Neural progenitor cell (in vitro differentiated cells): ENCODE results near the gene ERMAP. TPM values are rescaled to one million over a fixed set of nuclear protein-coding genes. Genes with fewer than 3 reads are reported as not detected.

Experiments
- DNase-seq: peaks from one replicate; pipeline ENCODE4 v3.0.0-alpha.2; 2016; ENCODE audit warnings: low spot score
- H2AFZ ChIP-seq: fragments of 200-600 bp; sonication (generic); replicated peaks from 2 replicates; pipeline ENCODE4 v1.6.1; 2016; ENCODE audit warnings: antibody characterized with exemption
- H3F3A ChIP-seq: fragments of 200-600 bp; sonication (generic); 2 replicates; pipeline ENCODE4 v1.6.1; 2016; ENCODE audit warnings: antibody characterized with exemption, low read depth
- H3K27ac ChIP-seq: fragments of 200-600 bp; sonication (generic); 2 replicates; pipeline ENCODE4 v1.5.1; 2016; ENCODE audit warnings: mild to moderate bottlenecking
- H3K27me3 ChIP-seq: fragments of 200-600 bp; sonication (generic); 2 replicates; pipeline ENCODE4 v1.6.1; 2016; ENCODE audit warnings: mild to moderate bottlenecking, moderate library complexity
- H3K36me3 ChIP-seq: fragments of 200-600 bp; sonication (generic); 2 replicates; pipeline ENCODE4 v1.5.1; 2016
- H3K4me1 ChIP-seq: fragments of 200-600 bp; sonication (generic); 2 replicates; pipeline ENCODE4 v1.6.1; 2016; ENCODE audit warnings: mixed run types
- H3K4me2 ChIP-seq: fragments of 200-600 bp; sonication (generic); 2 replicates; pipeline ENCODE4 v1.6.1; 2016
- H3K4me3 ChIP-seq: fragments of 200-600 bp; sonication (generic); 2 replicates; pipeline ENCODE4 v1.5.1; 2016
- H3K79me2 ChIP-seq: fragments of 200-600 bp; sonication (generic); 2 replicates; pipeline ENCODE4 v1.6.1; 2016; ENCODE audit warnings: low read depth
- H3K9ac ChIP-seq: fragments of 200-600 bp; sonication (generic); 2 replicates; pipeline ENCODE4 v1.6.1; 2016
- H3K9me3 ChIP-seq: fragments of 200-600 bp; sonication (generic); 2 replicates; pipeline ENCODE4 v1.5.1; 2016; ENCODE audit warnings: low read depth
- H4K20me1 ChIP-seq: fragments of 200-600 bp; sonication (generic); 2 replicates; pipeline ENCODE4 v1.6.1; 2016; ENCODE audit warnings: low read depth
- H3K27ac Mint-ChIP-seq: 3 replicates; pipeline ENCODE4 v1.8.0; 2021; ENCODE audit warnings: mixed read lengths
- H3K27me3 Mint-ChIP-seq: 2 replicates; pipeline ENCODE4 v1.8.0; 2022; ENCODE audit warnings: low read depth, mild to moderate bottlenecking, inconsistent platforms, moderate library complexity, mixed read lengths; ENCODE audit not compliant: insufficient read depth
- H3K36me3 Mint-ChIP-seq: 3 replicates; pipeline ENCODE4 v1.8.0; 2021; ENCODE audit warnings: mixed read lengths
- H3K4me1 Mint-ChIP-seq: 3 replicates; pipeline ENCODE4 v1.8.0; 2021; ENCODE audit warnings: mixed read lengths
- H3K4me3 Mint-ChIP-seq: 3 replicates; pipeline ENCODE4 v1.8.0; 2021; ENCODE audit warnings: mild to moderate bottlenecking, moderate library complexity, mixed read lengths
- H3K9me3 Mint-ChIP-seq: 3 replicates; pipeline ENCODE4 v1.8.0; 2020; ENCODE audit warnings: mixed read lengths
- EZH2 ChIP-seq: fragments of 200-600 bp; sonication (generic); IDR thresholded peaks from 2 replicates; pipeline ENCODE4 v1.6.1; 2017; ENCODE audit warnings: antibody characterized with exemption, mild to moderate bottlenecking, moderate library complexity
- EZH2phosphoT487 ChIP-seq: fragments of 200-600 bp; sonication (generic); IDR thresholded peaks from 2 replicates; pipeline ENCODE4 v1.6.1; 2017; ENCODE audit warnings: antibody characterized with exemption
- total RNA-seq: library from RNA; depleted of rRNA; stranded (reverse); fragments of >200 nt; gene quantifications from 2 replicates; pipeline ENCODE4 v1.2.3, GENCODE V29; 2015; ENCODE audit warnings: low replicate concordance
- TF ChIP-seq, protein P1 (sequence below): fragments of 200-600 bp; sonication (generic); IDR thresholded peaks from 2 replicates; pipeline ENCODE4 v1.5.1; 2017; ENCODE audit warnings: antibody characterized with exemption, mild to moderate bottlenecking

Gene ERMAP
- total RNA-seq, 1 donor from 2014 or later = 2.2 TPM

DNA sequence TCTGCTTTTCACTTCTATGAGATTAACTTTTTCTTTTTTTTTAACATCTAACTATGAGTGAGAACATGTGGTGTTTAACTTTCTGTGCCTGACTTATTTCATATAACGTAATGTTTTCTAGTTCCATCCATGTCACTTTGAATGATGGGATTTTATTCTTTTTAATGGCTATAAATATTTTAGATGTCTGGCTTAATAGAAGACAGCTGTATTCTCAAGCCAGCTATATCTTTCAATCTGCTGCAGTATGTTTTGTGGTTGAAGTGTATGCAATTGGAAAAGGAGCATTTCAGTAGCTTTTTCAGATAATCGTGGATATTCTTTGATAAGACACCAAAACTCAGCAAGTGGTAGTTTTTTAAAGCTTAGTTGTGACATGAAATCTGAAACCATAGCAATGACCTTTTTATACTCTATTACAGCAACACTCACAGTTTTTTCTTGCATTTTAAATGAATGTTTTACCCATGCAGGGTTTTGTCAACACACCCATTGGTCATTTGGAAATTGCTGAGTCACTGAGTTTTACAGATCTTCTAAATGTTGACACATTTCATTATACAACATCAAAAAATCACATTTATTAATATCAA lies 6.0 kb downstream of the ERMAP start:
- no peaks in the 10 kb centered on the region for H3K9me3 ChIP-seq
- no peaks in the 10 kb centered on the region for H3K79me2 ChIP-seq
- Mint-ChIP-seq H3K9me3 (no peaks in the 10 kb centered on the region), H3K4me1 (peaks cover 26% of the 10 kb centered on the region), H3K27ac (no peak overlapping the region), H3K27me3 (no peaks in the 10 kb centered on the region), H3K4me3 (no peak overlapping the region), H3K36me3 (no peaks in the 10 kb centered on the region)
- no peaks in the 10 kb centered on the region for H3K27me3 ChIP-seq
- H2AFZ ChIP-seq = no peak overlapping the region
- no peak overlapping the region for H3K9ac ChIP-seq
- no peak for DNase-seq
- H3K27ac ChIP-seq = no peak overlapping the region
- peaks cover 16% of the 10 kb centered on the region for H3K4me1 ChIP-seq
- no peaks in the 10 kb centered on the region for H4K20me1 ChIP-seq
- TF ChIP-seq EZH2phosphoT487 = no peak
- TF ChIP-seq, protein P1, sequence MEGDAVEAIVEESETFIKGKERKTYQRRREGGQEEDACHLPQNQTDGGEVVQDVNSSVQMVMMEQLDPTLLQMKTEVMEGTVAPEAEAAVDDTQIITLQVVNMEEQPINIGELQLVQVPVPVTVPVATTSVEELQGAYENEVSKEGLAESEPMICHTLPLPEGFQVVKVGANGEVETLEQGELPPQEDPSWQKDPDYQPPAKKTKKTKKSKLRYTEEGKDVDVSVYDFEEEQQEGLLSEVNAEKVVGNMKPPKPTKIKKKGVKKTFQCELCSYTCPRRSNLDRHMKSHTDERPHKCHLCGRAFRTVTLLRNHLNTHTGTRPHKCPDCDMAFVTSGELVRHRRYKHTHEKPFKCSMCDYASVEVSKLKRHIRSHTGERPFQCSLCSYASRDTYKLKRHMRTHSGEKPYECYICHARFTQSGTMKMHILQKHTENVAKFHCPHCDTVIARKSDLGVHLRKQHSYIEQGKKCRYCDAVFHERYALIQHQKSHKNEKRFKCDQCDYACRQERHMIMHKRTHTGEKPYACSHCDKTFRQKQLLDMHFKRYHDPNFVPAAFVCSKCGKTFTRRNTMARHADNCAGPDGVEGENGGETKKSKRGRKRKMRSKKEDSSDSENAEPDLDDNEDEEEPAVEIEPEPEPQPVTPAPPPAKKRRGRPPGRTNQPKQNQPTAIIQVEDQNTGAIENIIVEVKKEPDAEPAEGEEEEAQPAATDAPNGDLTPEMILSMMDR = no peak
- no peak for TF ChIP-seq EZH2
- H3K4me3 ChIP-seq = no peak overlapping the region
- H3K36me3 ChIP-seq = no peaks in the 10 kb centered on the region
- H3K4me2 ChIP-seq = no peak overlapping the region
- peaks cover 15% of the 10 kb centered on the region for H3F3A ChIP-seq

DNA sequence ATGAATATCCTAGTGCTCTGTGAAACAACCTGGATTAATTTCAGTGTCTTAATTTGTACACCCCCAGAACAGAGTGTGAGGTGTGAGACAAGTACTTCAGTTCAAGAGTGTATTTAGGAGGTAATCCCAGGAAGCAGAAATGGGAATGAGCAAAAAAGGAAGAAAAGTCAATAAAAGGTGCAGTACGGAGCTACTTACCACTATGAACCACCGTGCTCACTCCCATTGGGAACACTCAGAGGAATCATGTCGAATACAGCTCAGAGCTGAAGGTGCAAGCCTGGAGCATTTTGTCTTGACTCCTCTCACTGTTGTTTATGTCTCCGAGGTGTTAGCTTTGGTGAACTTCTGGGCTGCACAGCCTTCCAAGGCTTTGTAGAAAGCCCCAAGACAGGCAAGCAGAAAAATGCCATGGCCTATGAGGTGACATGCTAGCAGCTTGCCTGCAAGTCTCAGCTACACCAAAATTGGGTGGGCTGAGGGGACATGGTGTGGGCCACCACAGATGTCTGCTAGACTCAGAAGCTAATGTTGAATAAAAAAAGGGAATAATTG lies 7.6 kb downstream of the ERMAP start:
- Mint-ChIP-seq H3K27ac (no peak overlapping the region), H3K9me3 (no peaks in the 10 kb centered on the region), H3K36me3 (no peaks in the 10 kb centered on the region), H3K4me3 (no peak overlapping the region), H3K27me3 (no peaks in the 10 kb centered on the region), H3K4me1 (peaks cover 31% of the 10 kb centered on the region)
- no peak overlapping the region for H3K27ac ChIP-seq
- H3K4me1 ChIP-seq = peaks cover 14% of the 10 kb centered on the region
- H3F3A ChIP-seq = peaks cover 9% of the 10 kb centered on the region
- H3K79me2 ChIP-seq = no peaks in the 10 kb centered on the region
- no peaks in the 10 kb centered on the region for H3K36me3 ChIP-seq
- H3K4me2 ChIP-seq = no peak overlapping the region
- H2AFZ ChIP-seq = no peak overlapping the region
- TF ChIP-seq EZH2 = no peak
- TF ChIP-seq, protein P1 = no peak
- TF ChIP-seq EZH2phosphoT487 = no peak
- H3K9me3 ChIP-seq = no peaks in the 10 kb centered on the region
- no peaks in the 10 kb centered on the region for H4K20me1 ChIP-seq
- no peak overlapping the region for H3K4me3 ChIP-seq
- no peak for DNase-seq
- H3K9ac ChIP-seq = no peak overlapping the region
- H3K27me3 ChIP-seq = no peaks in the 10 kb centered on the region

DNA sequence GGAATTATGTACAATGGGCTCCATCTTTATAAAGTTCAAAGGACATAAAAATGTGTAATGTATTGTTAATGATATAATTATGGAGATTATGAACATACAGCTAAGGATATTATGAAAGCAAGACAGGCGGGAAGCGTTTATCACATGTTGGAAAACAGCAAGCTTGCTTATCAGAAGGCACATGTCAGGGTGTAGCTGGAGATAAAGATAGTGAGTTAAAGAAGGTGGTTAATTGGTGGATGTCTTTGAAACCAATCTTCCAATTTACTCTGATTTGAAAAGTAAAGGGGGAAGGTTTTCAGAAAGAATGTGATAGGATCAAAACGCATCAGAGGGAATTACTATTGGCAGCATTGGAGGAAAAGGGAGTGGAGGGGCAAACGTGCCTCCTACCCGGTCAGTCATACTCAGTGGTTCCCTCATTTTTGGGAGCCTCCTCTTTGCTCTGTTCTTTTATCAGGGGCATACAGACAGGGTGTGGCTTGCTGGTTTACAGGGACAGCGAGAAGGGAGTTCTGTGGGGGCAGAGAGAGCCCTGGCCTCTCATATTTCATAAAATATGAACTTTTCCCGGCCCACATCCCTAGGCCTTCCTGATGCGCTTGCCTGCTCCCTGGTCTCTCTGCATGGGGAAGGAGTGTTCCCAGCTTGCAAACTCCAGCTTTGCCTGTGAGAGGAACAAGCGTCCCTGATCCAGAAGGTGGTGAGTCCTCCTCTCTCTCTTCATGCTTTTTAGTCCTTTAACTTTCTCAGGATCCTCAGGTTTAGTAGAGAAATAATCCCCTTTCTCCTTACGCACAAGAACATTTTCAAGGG lies 8.3 kb downstream of the ERMAP start:
- no peaks in the 10 kb centered on the region for H3K36me3 Mint-ChIP-seq
- peaks cover 33% of the 10 kb centered on the region for H3K4me1 Mint-ChIP-seq
- H3K4me3 ChIP-seq = no peak overlapping the region
- H3K9me3 Mint-ChIP-seq = no peaks in the 10 kb centered on the region
- H2AFZ ChIP-seq = peak overlapping the region; percentile 80
- H3K27me3 Mint-ChIP-seq = no peaks in the 10 kb centered on the region
- no peak overlapping the region for H3K27ac ChIP-seq
- TF ChIP-seq EZH2 (no peak), EZH2phosphoT487 (no peak)
- TF ChIP-seq, protein P1 = no peak
- peaks cover 8% of the 10 kb centered on the region for H3K4me1 ChIP-seq
- H3F3A ChIP-seq = peaks cover 5% of the 10 kb centered on the region
- no peak for DNase-seq
- no peaks in the 10 kb centered on the region for H3K27me3 ChIP-seq
- H3K4me3 Mint-ChIP-seq = no peak overlapping the region
- no peaks in the 10 kb centered on the region for H3K79me2 ChIP-seq
- no peaks in the 10 kb centered on the region for H4K20me1 ChIP-seq
- no peak overlapping the region for H3K9ac ChIP-seq
- H3K27ac Mint-ChIP-seq = no peak overlapping the region
- H3K4me2 ChIP-seq = no peak overlapping the region
- no peaks in the 10 kb centered on the region for H3K36me3 ChIP-seq
- H3K9me3 ChIP-seq = no peaks in the 10 kb centered on the region
